ENCODE results near the gene CTAGE1.

DNA sequence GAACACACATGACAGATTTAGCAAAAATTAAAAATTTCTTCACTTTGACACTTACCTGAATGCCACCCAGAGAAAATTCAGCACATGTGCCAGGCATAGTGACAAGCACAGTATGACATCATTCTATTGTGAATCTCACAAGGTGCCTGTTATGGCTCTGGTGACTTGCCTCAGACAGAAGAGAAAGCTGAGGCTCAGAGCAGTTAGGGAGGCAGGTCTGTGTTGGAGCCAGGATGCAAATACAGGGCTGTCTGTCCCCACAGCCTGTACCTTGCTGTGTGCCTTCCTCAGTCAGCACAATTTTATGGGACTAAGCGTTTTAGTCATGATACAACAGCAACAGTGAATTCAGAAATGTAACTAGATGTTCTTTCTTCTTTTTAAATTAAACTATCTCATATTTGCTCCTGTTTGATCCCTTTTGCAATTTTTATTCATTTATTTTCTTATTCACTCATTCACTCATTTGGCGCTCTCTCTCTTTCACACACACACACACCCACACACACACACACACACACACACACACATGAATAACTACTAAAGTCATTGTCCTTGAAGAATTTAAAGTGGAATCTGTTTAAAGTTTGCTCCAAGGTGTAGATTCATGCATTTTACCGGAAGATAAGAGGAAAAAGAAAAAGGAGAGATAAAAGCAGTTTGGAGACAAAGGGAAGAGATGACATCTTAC lies 37.9 kb upstream of the CTAGE1 start:
- TF ChIP-seq, protein P1, sequence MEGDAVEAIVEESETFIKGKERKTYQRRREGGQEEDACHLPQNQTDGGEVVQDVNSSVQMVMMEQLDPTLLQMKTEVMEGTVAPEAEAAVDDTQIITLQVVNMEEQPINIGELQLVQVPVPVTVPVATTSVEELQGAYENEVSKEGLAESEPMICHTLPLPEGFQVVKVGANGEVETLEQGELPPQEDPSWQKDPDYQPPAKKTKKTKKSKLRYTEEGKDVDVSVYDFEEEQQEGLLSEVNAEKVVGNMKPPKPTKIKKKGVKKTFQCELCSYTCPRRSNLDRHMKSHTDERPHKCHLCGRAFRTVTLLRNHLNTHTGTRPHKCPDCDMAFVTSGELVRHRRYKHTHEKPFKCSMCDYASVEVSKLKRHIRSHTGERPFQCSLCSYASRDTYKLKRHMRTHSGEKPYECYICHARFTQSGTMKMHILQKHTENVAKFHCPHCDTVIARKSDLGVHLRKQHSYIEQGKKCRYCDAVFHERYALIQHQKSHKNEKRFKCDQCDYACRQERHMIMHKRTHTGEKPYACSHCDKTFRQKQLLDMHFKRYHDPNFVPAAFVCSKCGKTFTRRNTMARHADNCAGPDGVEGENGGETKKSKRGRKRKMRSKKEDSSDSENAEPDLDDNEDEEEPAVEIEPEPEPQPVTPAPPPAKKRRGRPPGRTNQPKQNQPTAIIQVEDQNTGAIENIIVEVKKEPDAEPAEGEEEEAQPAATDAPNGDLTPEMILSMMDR (IDR thresholded peaks at IDR 0.05) = no peak
- TF ChIP-seq EZH2 (IDR thresholded peaks at IDR 0.05; ENCODE audit: borderline replicate concordance, insufficient read depth, low read depth, low read length, poor library complexity, severe bottlenecking) = no peak
